WTC11 (cell line): ENCODE measurements around the gene HMBS. TPM values are rescaled to one million over a fixed set of nuclear protein-coding genes. Genes with fewer than 3 reads are reported as not detected.

ENCODE experiments used
- ATAC-seq: fragments of 200-7000 bp; cut with Tn5 transposase; 2 replicates; pipeline ENCODE4 v1.10.0; 2021; ENCODE audit warnings: mild to moderate bottlenecking, moderate library complexity
- CTCF ChIA-PET: fragments of 300-600 bp; sonication (Branson Sonifier 250); formaldehyde crosslinking; loops from one replicate; lab custom pipeline; 2021; ENCODE audit warnings: antibody characterized with exemption; lab: Charles Lee
- POLR2A ChIA-PET: fragments of 350-600 bp; sonication (Branson Sonifier 250); formaldehyde crosslinking; loops from one replicate; lab custom pipeline; 2021; ENCODE audit warnings: antibody characterized with exemption; lab: Charles Lee
- DNase-seq: peaks from one replicate; pipeline ENCODE4 v3.0.0; 2021; ENCODE audit warnings: low spot score
- H3K27ac Mint-ChIP-seq: 2 replicates; pipeline ENCODE4 v1.8.0; 2021; ENCODE audit warnings: mixed read lengths
- H3K27me3 Mint-ChIP-seq: 2 replicates; pipeline ENCODE4 v1.8.0; 2021; ENCODE audit warnings: low read depth, mild to moderate bottlenecking, moderate library complexity, mixed read lengths
- H3K36me3 Mint-ChIP-seq: 2 replicates; pipeline ENCODE4 v1.8.0; 2021; ENCODE audit warnings: mixed read lengths
- H3K4me1 Mint-ChIP-seq: 2 replicates; pipeline ENCODE4 v1.8.0; 2022; ENCODE audit warnings: mixed read lengths
- H3K4me3 Mint-ChIP-seq: 2 replicates; pipeline ENCODE4 v1.8.0; 2021; ENCODE audit warnings: mild to moderate bottlenecking, moderate library complexity, mixed read lengths
- H3K9me3 Mint-ChIP-seq: 2 replicates; pipeline ENCODE4 v1.8.0; 2021; ENCODE audit warnings: mixed read lengths
- CREM ChIP-seq: sonication (generic); formaldehyde crosslinking; IDR thresholded peaks from 2 replicates; pipeline ENCODE4 v1.8.1; 2022; ENCODE audit warnings: mild to moderate bottlenecking, missing genetic modification reagents, moderate library complexity
- FOXJ3 ChIP-seq: sonication (generic); formaldehyde crosslinking; IDR thresholded peaks from 2 replicates; pipeline ENCODE4 v1.9.0; 2021; ENCODE audit warnings: missing genetic modification reagents, mild to moderate bottlenecking, borderline replicate concordance
- GTF2I ChIP-seq: fragments of 250-450 bp; sonication (Bioruptor Pico); conservative IDR thresholded peaks from 2 replicates; pipeline ENCODE4 v1.4.0; 2021; ENCODE audit warnings: mild to moderate bottlenecking
- JAZF1 ChIP-seq: fragments of 250-450 bp; sonication (Bioruptor Pico); IDR thresholded peaks from 2 replicates; pipeline ENCODE4 v1.9.0; 2021; ENCODE audit warnings: moderate library complexity, mild to moderate bottlenecking, inconsistent platforms
- NFATC4 ChIP-seq: fragments of 250-450 bp; sonication (Bioruptor Pico); IDR thresholded peaks from 2 replicates; pipeline ENCODE4 v1.9.0; 2021; ENCODE audit warnings: mild to moderate bottlenecking
- NFYB ChIP-seq: sonication (generic); formaldehyde crosslinking; conservative IDR thresholded peaks from 2 replicates; pipeline ENCODE4 v1.8.0; 2022; ENCODE audit warnings: low read depth, missing genetic modification reagents
- OVOL2 ChIP-seq: fragments of 250-450 bp; sonication (Bioruptor Pico); IDR thresholded peaks from 2 replicates; pipeline ENCODE4 v1.9.0; 2021; ENCODE audit warnings: mild to moderate bottlenecking, borderline replicate concordance
- USF2 ChIP-seq: sonication (generic); formaldehyde crosslinking; IDR thresholded peaks from 2 replicates; pipeline ENCODE4 v1.8.1; 2023; ENCODE audit warnings: mild to moderate bottlenecking, missing genetic modification reagents, moderate library complexity
- ZBTB43 ChIP-seq: sonication (generic); formaldehyde crosslinking; IDR thresholded peaks from 2 replicates; pipeline ENCODE4 v1.8.1; 2023; ENCODE audit warnings: mild to moderate bottlenecking, missing genetic modification reagents
- ZNF232 ChIP-seq: sonication (generic); formaldehyde crosslinking; IDR thresholded peaks from 2 replicates; pipeline ENCODE4 v1.8.0; 2022; ENCODE audit warnings: mild to moderate bottlenecking, missing genetic modification reagents
- ZNF317 ChIP-seq: sonication (generic); formaldehyde crosslinking; IDR thresholded peaks from 2 replicates; pipeline ENCODE4 v1.8.1; 2023; ENCODE audit warnings: low read depth, mild to moderate bottlenecking, moderate library complexity, missing genetic modification reagents, borderline replicate concordance
- ZNF512 ChIP-seq: sonication (generic); formaldehyde crosslinking; IDR thresholded peaks from 2 replicates; pipeline ENCODE4 v1.8.1; 2022; ENCODE audit warnings: missing genetic modification reagents, borderline replicate concordance
- total RNA-seq: library from RNA; stranded (reverse); gene quantifications from 3 replicates; pipeline ENCODE4 v1.2.3, GENCODE V29; 2021
- TF ChIP-seq, protein P1 (sequence below): sonication (generic); formaldehyde crosslinking; conservative IDR thresholded peaks from 2 replicates; pipeline ENCODE4 v1.8.1; 2022; ENCODE audit warnings: mild to moderate bottlenecking, missing genetic modification reagents
- TF ChIP-seq, protein P2 (sequence below): fragments of 250-450 bp; sonication (Bioruptor Pico); conservative IDR thresholded peaks from 2 replicates; pipeline ENCODE4 v1.9.0; 2021; ENCODE audit warnings: mild to moderate bottlenecking
- TF ChIP-seq, protein P3 (sequence below): fragments of 250-450 bp; sonication (Bioruptor Pico); IDR thresholded peaks from 2 replicates; pipeline ENCODE4 v2.1.2; 2022; ENCODE audit warnings: mild to moderate bottlenecking, moderate library complexity
- TF ChIP-seq, protein P4 (sequence below): sonication (generic); formaldehyde crosslinking; IDR thresholded peaks from 2 replicates; pipeline ENCODE4 v1.8.0; 2023; ENCODE audit warnings: missing genetic modification reagents, mild to moderate bottlenecking, borderline replicate concordance

The HMBS gene
- total RNA-seq, 1 experiment from 2014 or later, result 62.3 TPM

GRCh38 chr11:119087747-119088241, 3.1 kb downstream of the HMBS start:
- no peak overlapping the region for H3K4me3 Mint-ChIP-seq
- H3K27ac Mint-ChIP-seq, result no peak overlapping the region
- no peaks in the 10 kb centered on the region for H3K9me3 Mint-ChIP-seq
- peaks cover 9% of the 10 kb centered on the region for H3K4me1 Mint-ChIP-seq
- TF ChIP-seq, protein P1, sequence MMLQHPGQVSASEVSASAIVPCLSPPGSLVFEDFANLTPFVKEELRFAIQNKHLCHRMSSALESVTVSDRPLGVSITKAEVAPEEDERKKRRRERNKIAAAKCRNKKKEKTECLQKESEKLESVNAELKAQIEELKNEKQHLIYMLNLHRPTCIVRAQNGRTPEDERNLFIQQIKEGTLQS (CRISPR knock-in tag), result no peak
- no peak for TF ChIP-seq ZBTB43
- no peak for TF ChIP-seq FOXJ3 (CRISPR knock-in tag)
- no peak for TF ChIP-seq NFYB (CRISPR knock-in tag)
- no peak for TF ChIP-seq ZNF512 (CRISPR knock-in tag)
- no peak for TF ChIP-seq CREM (CRISPR knock-in tag)
- TF ChIP-seq ZNF232, result no peak
- TF ChIP-seq, protein P2, sequence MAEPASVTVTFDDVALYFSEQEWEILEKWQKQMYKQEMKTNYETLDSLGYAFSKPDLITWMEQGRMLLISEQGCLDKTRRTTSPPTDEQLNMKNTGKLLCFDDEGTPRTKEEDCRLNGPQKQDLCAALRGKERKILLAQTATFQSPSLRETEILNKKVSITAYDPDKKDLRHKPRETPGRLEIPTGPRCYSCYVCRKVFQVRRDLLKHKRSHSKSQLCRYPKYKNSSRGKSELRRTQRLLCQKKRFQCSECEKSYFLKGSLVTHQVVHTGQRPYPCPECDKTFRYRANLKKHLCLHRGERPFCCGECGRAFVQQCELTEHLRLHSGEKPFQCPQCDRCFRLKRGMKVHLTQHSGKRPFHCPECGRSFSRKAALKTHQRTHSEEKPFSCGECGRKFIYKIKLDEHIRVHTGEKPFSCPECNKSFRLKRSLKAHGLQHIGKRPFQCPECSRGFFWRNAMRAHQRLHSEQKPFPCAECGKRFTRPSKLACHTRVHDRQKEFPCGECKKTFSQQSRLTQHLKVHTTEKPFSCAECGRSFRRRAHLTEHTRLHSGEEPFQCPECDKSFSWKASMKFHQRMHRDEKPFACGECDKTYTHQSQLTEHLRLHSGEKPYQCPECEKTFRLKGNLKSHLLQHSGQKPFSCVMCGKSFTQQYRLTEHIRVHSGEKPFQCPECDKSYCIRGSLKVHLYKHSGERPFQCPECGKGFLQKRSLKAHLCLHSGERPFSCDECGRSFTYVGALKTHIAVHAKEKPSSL, result no peak
- no peak for TF ChIP-seq USF2 (CRISPR knock-in tag)
- TF ChIP-seq OVOL2 (CRISPR knock-in tag), result no peak
- TF ChIP-seq NFATC4 (CRISPR knock-in tag), result no peak
- TF ChIP-seq, protein P3, sequence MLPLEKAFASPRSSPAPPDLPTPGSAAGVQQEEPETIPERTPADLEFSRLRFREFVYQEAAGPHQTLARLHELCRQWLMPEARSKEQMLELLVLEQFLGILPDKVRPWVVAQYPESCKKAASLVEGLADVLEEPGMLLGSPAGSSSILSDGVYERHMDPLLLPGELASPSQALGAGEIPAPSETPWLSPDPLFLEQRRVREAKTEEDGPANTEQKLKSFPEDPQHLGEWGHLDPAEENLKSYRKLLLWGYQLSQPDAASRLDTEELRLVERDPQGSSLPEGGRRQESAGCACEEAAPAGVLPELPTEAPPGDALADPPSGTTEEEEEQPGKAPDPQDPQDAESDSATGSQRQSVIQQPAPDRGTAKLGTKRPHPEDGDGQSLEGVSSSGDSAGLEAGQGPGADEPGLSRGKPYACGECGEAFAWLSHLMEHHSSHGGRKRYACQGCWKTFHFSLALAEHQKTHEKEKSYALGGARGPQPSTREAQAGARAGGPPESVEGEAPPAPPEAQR (CRISPR knock-in tag), result no peak
- TF ChIP-seq ZNF317, result no peak
- TF ChIP-seq, protein P4, sequence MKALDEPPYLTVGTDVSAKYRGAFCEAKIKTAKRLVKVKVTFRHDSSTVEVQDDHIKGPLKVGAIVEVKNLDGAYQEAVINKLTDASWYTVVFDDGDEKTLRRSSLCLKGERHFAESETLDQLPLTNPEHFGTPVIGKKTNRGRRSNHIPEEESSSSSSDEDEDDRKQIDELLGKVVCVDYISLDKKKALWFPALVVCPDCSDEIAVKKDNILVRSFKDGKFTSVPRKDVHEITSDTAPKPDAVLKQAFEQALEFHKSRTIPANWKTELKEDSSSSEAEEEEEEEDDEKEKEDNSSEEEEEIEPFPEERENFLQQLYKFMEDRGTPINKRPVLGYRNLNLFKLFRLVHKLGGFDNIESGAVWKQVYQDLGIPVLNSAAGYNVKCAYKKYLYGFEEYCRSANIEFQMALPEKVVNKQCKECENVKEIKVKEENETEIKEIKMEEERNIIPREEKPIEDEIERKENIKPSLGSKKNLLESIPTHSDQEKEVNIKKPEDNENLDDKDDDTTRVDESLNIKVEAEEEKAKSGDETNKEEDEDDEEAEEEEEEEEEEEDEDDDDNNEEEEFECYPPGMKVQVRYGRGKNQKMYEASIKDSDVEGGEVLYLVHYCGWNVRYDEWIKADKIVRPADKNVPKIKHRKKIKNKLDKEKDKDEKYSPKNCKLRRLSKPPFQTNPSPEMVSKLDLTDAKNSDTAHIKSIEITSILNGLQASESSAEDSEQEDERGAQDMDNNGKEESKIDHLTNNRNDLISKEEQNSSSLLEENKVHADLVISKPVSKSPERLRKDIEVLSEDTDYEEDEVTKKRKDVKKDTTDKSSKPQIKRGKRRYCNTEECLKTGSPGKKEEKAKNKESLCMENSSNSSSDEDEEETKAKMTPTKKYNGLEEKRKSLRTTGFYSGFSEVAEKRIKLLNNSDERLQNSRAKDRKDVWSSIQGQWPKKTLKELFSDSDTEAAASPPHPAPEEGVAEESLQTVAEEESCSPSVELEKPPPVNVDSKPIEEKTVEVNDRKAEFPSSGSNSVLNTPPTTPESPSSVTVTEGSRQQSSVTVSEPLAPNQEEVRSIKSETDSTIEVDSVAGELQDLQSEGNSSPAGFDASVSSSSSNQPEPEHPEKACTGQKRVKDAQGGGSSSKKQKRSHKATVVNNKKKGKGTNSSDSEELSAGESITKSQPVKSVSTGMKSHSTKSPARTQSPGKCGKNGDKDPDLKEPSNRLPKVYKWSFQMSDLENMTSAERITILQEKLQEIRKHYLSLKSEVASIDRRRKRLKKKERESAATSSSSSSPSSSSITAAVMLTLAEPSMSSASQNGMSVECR (CRISPR knock-in tag), result no peak
- TF ChIP-seq GTF2I (CRISPR knock-in tag), result no peak
- no peak for TF ChIP-seq JAZF1 (CRISPR knock-in tag)
- CTCF ChIA-PET, result interaction anchor here (1.3 kb wide), 1 partner anchor 250 kb away, joined by 3 read pairs; no protein-coding TSS in a partner anchor
- DNase-seq, result no peak
- no peaks in the 10 kb centered on the region for H3K27me3 Mint-ChIP-seq
- H3K36me3 Mint-ChIP-seq, result peaks cover 11% of the 10 kb centered on the region; the same call in 1 of the 2 replicates
- POLR2A ChIA-PET, result no interaction called here
- no peak for ATAC-seq
